ENCODE measurements around the gene WARS2. TPM values are rescaled to one million over a fixed set of nuclear protein-coding genes. Genes with fewer than 3 reads are reported as not detected.

WARS2 gene
- total and polyA plus RNA-seq, 2 of the 8 experiments (the other 6 are each of a cell fraction or from before 2014, with no cell fraction given), result 4.3 to 12.9 TPM

DNA sequence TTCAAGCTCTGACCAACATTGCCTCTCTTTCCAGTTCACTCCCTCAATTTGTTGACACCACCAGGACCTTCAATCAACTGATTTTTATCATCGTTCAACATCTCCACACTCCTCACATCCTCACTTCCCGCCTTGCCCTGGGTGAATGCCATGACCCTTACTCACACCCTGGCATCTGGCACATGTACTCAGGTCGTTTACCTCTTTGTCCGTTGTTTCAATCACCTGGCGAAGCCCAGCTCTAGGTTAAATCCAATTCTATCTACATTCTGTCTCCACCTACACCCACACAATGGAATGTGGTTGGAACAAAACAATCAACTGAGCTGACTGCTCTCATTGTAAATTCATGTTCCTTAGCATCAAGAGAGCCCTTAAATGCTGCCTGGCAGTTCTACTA, 128.1 kb downstream of the WARS2 start:
- Histone ChIP-seq H3K14ac (ENCODE audit: insufficient read length) (no peak overlapping the region), H3K23me2 (ENCODE audit: low read depth, low read length) (peaks cover 2% of the 10 kb centered on the region; the same call in 1 of the 2 replicates), H3K9me3 (ENCODE audit: insufficient read depth in 2 of 2, low read depth in 1 of 2, low read length in 1 of 2) (no peaks in the 10 kb centered on the region), H3K27me3 (replicated peaks in 1 of 4; ENCODE audit: control insufficient read depth in 3 of 4, extremely low read depth in 1 of 4, insufficient read depth in 3 of 4, low read length in 3 of 4) (peaks cover 13 to 24% (median 18%) of the 10 kb centered on the region in 4 experiments; a peak in 6 of 7 replicates), H2BK20ac (ENCODE audit: low read length) (no peak overlapping the region), H3K4me3 (ENCODE audit: extremely low read depth in 1 of 4, insufficient read depth in 2 of 4, low read depth in 3 of 4, low read length in 4 of 4) (no peak overlapping the region), H4K5ac (ENCODE audit: insufficient read length, low read depth, low read length) (no peak overlapping the region), H3K79me2 (ENCODE audit: control insufficient read depth in 1 of 2, insufficient read depth in 2 of 2, low read length in 2 of 2) (no peaks in the 10 kb centered on the region), H3K36me3 (ENCODE audit: control insufficient read depth in 2 of 4, insufficient read depth in 4 of 4, low read length in 3 of 4) (no peaks in the 10 kb centered on the region; a peak in 1 of 8 replicates), H4K91ac (replicated peaks; ENCODE audit: insufficient read length, low read length) (no peak overlapping the region), H3K9ac (replicated peaks in 1 of 4; ENCODE audit: extremely low read depth in 1 of 4, low read depth in 3 of 4, low read length in 3 of 4) (no peak overlapping the region), H3K4me1 (replicated peaks in 1 of 4; ENCODE audit: control insufficient read depth in 3 of 4, insufficient read depth in 4 of 4, low read length in 3 of 4) (peaks cover 0 to 6% (median 3%) of the 10 kb centered on the region in 4 experiments; a peak in 4 of 7 replicates), H3K18ac (ENCODE audit: extremely low read depth, low read length) (no peak overlapping the region), H2AFZ (ENCODE audit: low read length) (no peak overlapping the region), H3K23ac (ENCODE audit: insufficient read length) (no peak overlapping the region), H2BK120ac (replicated peaks; ENCODE audit: low read depth, low read length) (no peak overlapping the region), H2BK12ac (ENCODE audit: low read depth, low read length) (no peak overlapping the region), H4K8ac (ENCODE audit: extremely low read depth, insufficient read depth, low read length) (no peak overlapping the region), H2AK5ac (ENCODE audit: low read depth, low read length) (no peak overlapping the region), H3K27ac (ENCODE audit: low read depth, low read length) (no peak overlapping the region), H4K20me1 (replicated peaks in 1 of 2; ENCODE audit: control insufficient read depth in 1 of 2, insufficient read depth in 2 of 2, low read length in 2 of 2) (no peaks in the 10 kb centered on the region), H3K79me1 (ENCODE audit: low read depth, low read length) (no peaks in the 10 kb centered on the region), H3K4ac (replicated peaks; ENCODE audit: insufficient read length, low read depth, low read length) (no peak overlapping the region), H2BK15ac (ENCODE audit: low read length) (no peak overlapping the region), H3K4me2 (ENCODE audit: insufficient read depth in 1 of 2, low read depth in 2 of 2, low read length in 2 of 2) (no peak overlapping the region), H3K56ac (replicated peaks; ENCODE audit: insufficient read length, low read depth, low read length) (no peak overlapping the region), H2BK5ac (ENCODE audit: low read depth, low read length) (no peak overlapping the region)
- 74% methylated on average over 5 of the region's 5 CpGs; no CpG with 5 or more reads in 1 of the 2 experiments for WGBS, 2 experiments (ENCODE audit: extremely low coverage in 1 of 2, insufficient coverage in 1 of 2, insufficient read length in 1 of 2, insufficient replicate concordance in 2 of 2, low coverage in 1 of 2, low lambda C conversion rate in 2 of 2, missing lambda C conversion rate in 1 of 2)
- ChIA-PET CTCF (ENCODE audit: partially characterized antibody) (no interaction called here), POLR2A (ENCODE audit: partially characterized antibody) (no interaction called here)
- FAIRE-seq (no peak), DNase-seq (ENCODE audit: low read depth in 1 of 2, low spot score in 2 of 2) (no peak)
- no peak for TF ChIP-seq SP4 (IDR thresholded peaks at IDR 0.05; ENCODE audit: low read length)
- no peak for TF ChIP-seq SIN3A (conservative IDR thresholded peaks at IDR 0.05 in 1 of 2, IDR thresholded peaks at IDR 0.05 in 1 of 2; ENCODE audit: low read depth in 1 of 2, low read length in 2 of 2)
- TF ChIP-seq CHD2 (IDR thresholded peaks at IDR 0.05; ENCODE audit: low read length), result no peak
- TF ChIP-seq TAF7 (optimal IDR thresholded peaks at IDR 0.05; ENCODE audit: borderline replicate concordance, low read depth, low read length), result no peak
- no peak for TF ChIP-seq GABPA (IDR thresholded peaks at IDR 0.05; ENCODE audit: borderline replicate concordance, insufficient read depth, low read length)
- TF ChIP-seq FOSL1 (IDR thresholded peaks at IDR 0.05; ENCODE audit: insufficient read depth, low read depth, low read length), result no peak

All from H1 (cell line).